NCI-H526 treated with DMSO at 0.1 percent for 48 hours (cell line): ENCODE results near the gene GABRD.

Experiments
- DNase-seq: peaks from one replicate; lab custom pipeline; 2025; lab: John Stamatoyannopoulos, UW

Gene GABRD

GRCh38 chr1:2053784-2054376 lies 34.7 kb downstream of the GABRD start:
- no peak for DNase-seq

DNA sequence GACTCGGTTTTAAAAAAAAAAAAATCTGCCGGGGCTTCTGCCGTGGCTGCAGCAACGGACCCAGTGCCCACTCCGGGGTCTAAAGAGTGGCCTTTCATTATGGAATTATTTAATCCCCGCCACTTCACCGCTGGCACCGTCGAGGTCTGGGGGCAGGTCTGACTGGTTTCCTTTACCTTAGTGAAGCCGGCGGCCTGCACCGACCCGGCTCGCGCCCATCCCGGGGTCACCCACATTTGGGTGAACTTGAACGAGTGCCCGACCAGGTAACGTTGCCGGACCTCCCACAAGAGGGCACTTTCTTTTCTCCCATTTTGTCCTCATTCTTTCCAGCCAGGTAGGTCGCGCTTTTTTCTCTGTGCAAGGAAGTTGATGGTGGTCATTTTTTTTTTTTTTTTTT lies 35.4 kb downstream of the GABRD start:
- no peak for DNase-seq

DNA sequence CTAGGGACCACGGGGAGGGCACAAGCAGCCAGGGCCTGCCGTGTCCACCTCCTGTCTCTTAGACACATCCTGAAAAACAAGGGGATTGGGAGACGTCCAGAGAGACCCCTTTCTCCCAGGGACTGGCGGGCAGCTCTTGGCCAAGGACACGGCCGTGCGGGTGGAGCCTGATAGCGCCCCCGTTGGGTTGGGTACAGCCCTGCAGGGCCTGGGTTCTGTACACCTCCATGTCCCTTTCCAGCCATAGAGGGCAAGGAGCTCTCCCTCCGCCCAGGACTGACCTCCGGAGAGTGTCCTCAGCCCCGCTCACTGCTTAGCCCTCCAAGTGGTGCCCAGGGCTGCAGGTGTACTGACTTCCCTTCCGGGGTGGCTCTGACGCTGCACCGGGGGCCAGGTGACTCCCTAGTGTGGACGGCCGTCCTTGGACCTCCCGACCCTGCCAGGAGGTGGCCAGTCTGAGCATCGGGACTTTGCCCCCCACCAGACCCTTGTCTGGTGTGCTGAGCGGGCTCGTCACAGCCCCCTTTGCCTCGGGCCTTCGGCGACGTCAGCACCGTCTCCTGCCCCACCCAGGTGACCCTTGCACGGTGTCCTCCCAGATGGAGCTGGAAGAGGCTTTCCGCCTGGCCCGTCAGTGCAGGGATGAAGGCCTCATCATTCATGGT lies 36.9 kb downstream of the GABRD start:
- no peak for DNase-seq

DNA sequence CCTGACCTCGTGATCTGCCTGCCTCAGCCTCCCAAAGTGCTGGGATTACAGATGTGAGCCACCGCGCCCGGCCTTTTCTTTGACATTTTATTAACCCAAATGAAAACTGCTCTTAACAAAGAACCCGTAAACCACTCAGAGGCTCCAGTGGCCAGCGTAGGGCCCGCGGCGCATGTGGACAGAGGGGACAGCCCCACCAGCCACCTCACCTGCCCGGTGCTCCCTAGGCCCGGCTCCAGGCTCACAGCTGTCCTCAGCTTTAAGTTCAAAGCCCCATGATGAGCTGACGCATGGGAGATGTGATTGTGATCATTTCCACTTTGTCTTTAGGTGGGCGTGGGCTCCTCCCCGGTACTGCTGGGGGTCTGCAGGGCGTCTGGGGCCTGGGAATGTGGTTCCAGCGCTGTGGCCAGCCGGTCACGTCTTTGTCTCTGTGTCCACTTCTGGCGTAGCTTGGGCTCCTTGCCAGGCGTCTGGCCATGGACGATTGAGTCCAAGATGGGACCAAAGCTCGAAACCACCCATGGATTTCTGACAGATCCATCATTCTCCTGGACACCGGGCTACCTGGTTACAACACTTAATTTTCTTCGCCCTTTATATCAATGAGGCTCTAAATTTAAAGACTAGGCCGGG lies 37.9 kb downstream of the GABRD start:
- DNase-seq, result no peak

GRCh38 chr1:2059290-2059953 lies 40.3 kb downstream of the GABRD start:
- DNase-seq, result no peak

GRCh38 chr1:2060072-2060471 lies 40.9 kb downstream of the GABRD start:
- no peak for DNase-seq

DNA sequence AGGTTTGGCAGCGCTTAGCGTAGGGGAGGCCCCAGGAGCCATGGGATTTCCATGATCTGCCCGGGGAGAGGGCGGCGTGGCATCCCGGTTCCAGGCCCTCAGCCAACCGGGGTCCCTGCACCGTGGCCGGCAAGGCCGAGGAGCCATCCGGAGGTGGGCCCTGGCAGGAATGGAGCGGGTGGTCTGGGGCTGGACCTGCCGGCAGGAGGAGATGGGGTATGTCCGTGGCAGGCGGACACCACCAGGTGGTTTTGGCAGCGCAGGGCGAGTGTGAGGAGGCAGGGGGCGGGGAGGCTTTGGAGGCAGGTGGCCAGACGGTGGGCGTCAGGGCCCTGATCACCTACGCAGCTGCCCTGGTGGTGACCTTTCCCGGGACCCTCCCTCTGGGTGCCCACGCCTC lies 41.4 kb downstream of the GABRD start:
- DNase-seq, result no peak

DNA sequence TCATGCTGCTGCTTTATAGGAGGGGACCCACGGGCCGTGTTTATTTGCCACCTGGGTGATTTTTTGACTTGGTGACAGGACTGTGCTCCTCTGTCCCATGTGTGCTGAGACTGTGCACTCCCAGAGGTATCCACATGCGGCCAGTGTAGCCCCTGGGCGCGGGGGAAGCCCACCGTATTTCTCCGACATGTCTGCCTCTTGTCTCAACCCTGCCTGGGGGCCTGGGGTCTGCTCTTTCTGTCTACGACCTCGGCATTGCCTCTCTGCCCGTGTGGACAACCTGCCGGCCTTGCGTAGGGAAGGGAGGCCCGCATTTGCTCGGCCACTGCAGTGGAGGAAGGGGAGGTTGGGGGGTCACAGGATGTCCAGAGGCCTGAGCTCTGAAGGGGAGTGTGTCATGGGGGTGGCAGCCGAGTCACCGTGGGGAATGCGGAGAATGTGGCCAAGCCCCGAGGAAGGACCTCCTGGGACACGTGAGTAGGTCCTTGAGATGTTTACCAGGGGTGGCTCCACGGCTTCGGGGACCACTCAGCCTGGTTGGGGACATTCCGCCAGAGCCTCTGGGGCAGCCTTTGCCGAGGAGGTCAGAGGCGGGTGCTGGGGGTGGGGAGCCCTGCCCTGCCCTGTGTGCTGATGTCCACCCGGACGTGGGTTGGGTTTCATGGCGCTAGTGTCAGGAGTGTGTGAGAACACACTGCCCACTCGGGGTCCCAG lies 42.1 kb downstream of the GABRD start:
- DNase-seq, result no peak

DNA sequence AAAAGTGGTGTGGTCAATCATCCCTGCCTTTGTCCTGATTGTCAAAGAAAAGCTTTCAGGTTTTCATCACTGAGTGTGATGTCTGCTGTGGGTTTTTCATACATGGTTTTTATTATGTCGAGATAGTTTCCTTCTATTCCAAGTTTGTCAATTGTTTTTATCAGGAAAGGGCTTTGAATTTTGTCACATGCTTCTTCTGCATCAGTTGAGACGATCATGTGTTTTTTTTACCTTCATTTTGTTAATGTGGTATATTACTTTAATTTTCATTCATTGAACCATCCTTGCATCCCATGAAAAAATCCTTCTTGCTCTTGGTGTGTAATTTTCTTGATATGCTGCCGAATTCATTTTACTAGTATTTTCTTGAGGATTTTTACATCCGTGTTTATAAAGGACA lies 46.6 kb downstream of the GABRD start:
- no peak for DNase-seq

GRCh38 chr1:2067393-2067792 lies 48.2 kb downstream of the GABRD start:
- no peak for DNase-seq

DNA sequence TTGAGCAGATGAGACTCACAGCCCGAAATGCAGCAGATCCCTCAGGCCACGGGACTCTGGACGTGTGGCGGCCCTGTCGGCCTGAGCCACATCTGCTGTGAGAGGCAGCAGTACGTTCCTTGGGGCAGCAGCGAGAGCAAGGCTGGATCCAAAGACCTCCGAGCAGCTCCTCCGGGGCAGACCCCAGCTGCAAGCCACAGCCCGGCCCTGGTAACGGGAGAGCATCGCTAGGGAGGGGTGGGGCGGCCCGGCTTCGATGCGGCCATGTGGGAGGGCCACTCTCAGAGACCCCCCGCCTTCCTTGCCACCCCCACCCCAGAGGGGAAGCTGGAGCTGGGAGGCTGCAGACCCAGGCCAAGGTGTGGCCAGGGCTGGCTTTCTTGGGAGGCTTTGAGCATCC lies 48.8 kb downstream of the GABRD start:
- no peak for DNase-seq

DNA sequence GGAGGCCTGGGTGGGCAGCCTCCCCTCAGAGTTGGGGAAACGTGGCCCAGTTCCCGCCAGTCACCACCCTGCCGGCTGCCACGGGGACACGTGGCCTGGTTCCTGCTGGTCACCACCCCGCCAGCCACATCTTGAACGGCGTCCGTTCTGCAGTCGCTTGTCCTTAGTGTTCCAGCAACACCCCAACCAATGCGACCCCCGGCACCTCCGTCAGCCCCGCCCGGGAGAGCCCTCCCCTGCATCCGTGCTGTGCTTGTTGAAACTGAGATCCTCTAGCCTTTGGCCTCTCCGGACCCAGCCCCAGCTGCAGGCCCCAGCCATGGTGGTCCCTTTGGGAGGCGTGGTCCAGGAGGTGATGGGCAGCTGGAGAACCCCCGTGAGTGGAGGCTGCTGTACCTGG lies 49.8 kb downstream of the GABRD start:
- no peak for DNase-seq

- DNase-seq, result no peak
Measured at GRCh38 chr1:2070016-2070415, 50.9 kb downstream of the GABRD start.

- no peak for DNase-seq
Measured at GRCh38 chr1:2070800-2071530, 51.8 kb downstream of the GABRD start.

DNA sequence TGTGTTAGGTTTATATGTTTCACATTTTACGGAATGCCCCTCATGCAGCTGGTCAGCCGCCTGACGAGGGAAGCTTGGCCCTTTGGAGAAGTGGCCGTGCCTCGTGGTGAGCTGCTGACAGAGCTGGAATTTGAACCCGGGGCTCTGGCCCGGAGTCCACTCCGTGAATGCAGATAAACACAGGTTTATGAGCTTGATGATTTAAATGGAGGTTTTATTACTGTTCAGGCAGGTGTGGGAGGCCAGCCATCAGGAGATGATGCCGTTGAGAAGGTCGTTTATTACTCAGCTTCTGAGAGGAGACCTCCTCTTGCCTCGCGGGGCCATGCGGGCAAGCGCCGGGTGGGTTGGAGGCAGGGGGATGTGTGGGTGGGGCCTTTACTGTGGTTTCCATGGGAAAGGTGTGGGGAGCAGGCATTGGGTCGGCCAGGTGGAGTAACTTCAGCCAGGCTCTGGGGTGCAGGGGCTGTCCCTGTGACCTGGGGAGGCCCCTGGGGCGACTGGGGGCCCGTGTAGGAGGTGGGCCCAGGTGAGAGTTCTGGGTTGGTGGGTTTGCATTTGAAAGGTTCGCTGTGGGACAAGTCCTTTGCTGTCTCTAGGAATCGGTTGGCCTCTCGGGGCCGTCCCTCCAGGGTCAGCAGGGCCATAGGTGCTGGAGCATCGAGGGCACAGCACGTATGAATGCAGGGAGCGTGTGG lies 53.1 kb downstream of the GABRD start:
- peak; percentile 57 for DNase-seq

DNA sequence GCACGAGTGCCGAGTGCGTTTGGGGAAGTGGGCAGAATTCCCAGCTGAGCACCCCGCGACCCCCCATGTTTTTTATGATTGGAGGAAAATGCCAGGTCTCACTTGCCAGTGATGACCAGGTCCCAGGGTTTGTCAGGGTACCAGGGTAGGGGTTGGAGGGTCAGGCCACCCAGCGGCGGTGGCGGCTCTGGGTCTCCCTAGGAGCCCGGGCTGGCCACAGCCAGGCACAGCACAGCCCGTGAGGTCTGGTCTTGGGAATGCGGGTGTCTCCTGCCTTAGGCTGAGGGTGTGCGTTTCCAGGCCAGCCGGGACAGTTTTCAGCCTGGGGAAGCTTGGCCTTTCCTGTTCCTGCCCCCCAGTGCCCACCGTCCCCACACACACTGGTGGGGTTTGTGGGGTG lies 53.7 kb downstream of the GABRD start:
- DNase-seq, result no peak

GRCh38 chr1:2073382-2074230 lies 54.5 kb downstream of the GABRD start:
- DNase-seq, result peak; percentile 67

- no peak for DNase-seq
Measured at GRCh38 chr1:2074396-2074795, 55.3 kb downstream of the GABRD start.

DNA sequence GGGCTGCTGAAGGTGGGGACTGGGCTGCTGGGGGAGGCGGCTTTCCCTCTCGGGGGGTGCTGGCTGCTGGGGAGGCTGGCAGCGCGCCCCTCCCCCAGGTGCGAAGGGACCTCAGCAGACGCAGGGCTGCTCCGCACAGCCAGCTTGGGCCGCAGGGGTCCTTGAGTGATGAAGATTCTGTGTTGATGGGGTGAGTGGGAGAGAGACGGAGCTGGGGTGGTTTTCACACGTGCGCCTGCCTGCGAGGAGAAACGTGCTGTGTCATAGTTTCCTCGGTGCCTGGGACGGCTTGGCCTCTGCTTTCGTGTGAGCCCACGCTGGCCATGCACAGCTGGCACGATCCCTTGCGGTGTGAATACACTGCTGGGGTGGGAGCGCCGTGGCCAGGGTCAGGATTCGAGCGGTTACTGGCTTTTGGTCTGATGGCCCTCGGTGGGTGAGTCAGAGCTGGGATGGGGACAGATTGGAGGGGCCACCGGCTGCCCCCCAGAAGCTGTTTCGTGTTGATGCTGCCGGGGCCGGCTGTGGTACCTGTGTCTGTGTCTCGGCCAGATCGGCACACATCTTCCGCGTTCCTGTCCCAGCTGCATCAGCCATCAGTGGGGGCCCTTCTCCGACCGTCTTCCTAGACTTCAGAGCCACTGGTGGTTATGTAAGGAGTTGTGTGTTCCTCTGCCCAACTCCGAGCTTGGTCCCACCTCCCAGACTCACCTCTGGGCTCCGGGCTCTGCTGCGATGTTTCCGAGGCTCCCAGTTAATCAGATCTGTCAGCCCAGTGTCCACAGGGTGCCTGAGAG lies 56.0 kb downstream of the GABRD start:
- DNase-seq, result no peak
